Measurements from ENCODE around the gene DNAJC9. TPM values are rescaled to one million over a fixed set of nuclear protein-coding genes. Genes with fewer than 3 reads are reported as not detected.

The DNAJC9 gene
- polyA plus RNA-seq, 4 donors, result 29.4 to 32.0 (median 30.6) TPM

GRCh38 chr10:73239908-73240307 is 7.1 kb downstream of the DNAJC9 start:
- DNase-seq (ENCODE audit: low read depth in 4 of 4, low spot score in 3 of 4), result no peak

- DNase-seq (ENCODE audit: low read depth in 4 of 4, low spot score in 3 of 4), result no peak
Observed at GRCh38 chr10:73238990-73239566, 8.0 kb downstream of the DNAJC9 start.

- no peak for DNase-seq (ENCODE audit: low read depth in 4 of 4, low spot score in 3 of 4)
Observed at GRCh38 chr10:73234695-73235094, 12.4 kb downstream of the DNAJC9 start.

GRCh38 chr10:73233883-73234282 is 13.2 kb downstream of the DNAJC9 start:
- no peak for DNase-seq (ENCODE audit: low read depth in 4 of 4, low spot score in 3 of 4)

GRCh38 chr10:73232887-73233286 is 14.2 kb downstream of the DNAJC9 start:
- no peak for DNase-seq (ENCODE audit: low read depth in 4 of 4, low spot score in 3 of 4)

GRCh38 chr10:73229567-73229966 is 17.5 kb downstream of the DNAJC9 start:
- DNase-seq (ENCODE audit: low read depth in 4 of 4, low spot score in 3 of 4), result no peak

- no peak for DNase-seq (ENCODE audit: low read depth in 4 of 4, low spot score in 3 of 4)
Observed at GRCh38 chr10:73228247-73228646, 18.8 kb downstream of the DNAJC9 start.

- DNase-seq (ENCODE audit: low read depth in 4 of 4, low spot score in 3 of 4), result no peak
Observed at GRCh38 chr10:73226663-73227062, 20.4 kb downstream of the DNAJC9 start.

- no peak for DNase-seq (ENCODE audit: low read depth in 4 of 4, low spot score in 3 of 4)
Observed at GRCh38 chr10:73225518-73225917, 21.5 kb downstream of the DNAJC9 start.

GRCh38 chr10:73220989-73221388 is 26.1 kb downstream of the DNAJC9 start:
- DNase-seq (ENCODE audit: low read depth in 4 of 4, low spot score in 3 of 4), result no peak

GRCh38 chr10:73219384-73219783 is 27.7 kb downstream of the DNAJC9 start:
- no peak for DNase-seq (ENCODE audit: low read depth in 4 of 4, low spot score in 3 of 4)

GRCh38 chr10:73218431-73219191 is 28.4 kb downstream of the DNAJC9 start:
- no peak for DNase-seq (ENCODE audit: low read depth in 4 of 4, low spot score in 3 of 4)

GRCh38 chr10:73217628-73218027 is 29.4 kb downstream of the DNAJC9 start:
- no peak for DNase-seq (ENCODE audit: low read depth in 4 of 4, low spot score in 3 of 4)

- no peak for DNase-seq (ENCODE audit: low read depth in 4 of 4, low spot score in 3 of 4)
Observed at GRCh38 chr10:73215749-73216148, 31.3 kb downstream of the DNAJC9 start.

GRCh38 chr10:73211106-73211811 is 35.8 kb downstream of the DNAJC9 start:
- DNase-seq (ENCODE audit: low read depth in 4 of 4, low spot score in 3 of 4), result no peak

GRCh38 chr10:73210395-73211105 is 36.5 kb downstream of the DNAJC9 start:
- DNase-seq (ENCODE audit: low read depth in 4 of 4, low spot score in 3 of 4), result no peak

GRCh38 chr10:73209705-73210104 is 37.4 kb downstream of the DNAJC9 start:
- no peak for DNase-seq (ENCODE audit: low read depth in 4 of 4, low spot score in 3 of 4)

- no peak for DNase-seq (ENCODE audit: low read depth in 4 of 4, low spot score in 3 of 4)
Observed at GRCh38 chr10:73207883-73208282, 39.2 kb downstream of the DNAJC9 start.

- DNase-seq (ENCODE audit: low read depth in 4 of 4, low spot score in 3 of 4), result no peak
Observed at GRCh38 chr10:73206385-73206784, 40.7 kb downstream of the DNAJC9 start.

- DNase-seq (ENCODE audit: low read depth in 4 of 4, low spot score in 3 of 4), result no peak
Observed at GRCh38 chr10:73205890-73206289, 41.2 kb downstream of the DNAJC9 start.

- no peak for DNase-seq (ENCODE audit: low read depth in 4 of 4, low spot score in 3 of 4)
Observed at GRCh38 chr10:73205081-73205480, 42.0 kb downstream of the DNAJC9 start.
